Measurements from ENCODE around the gene SCAANT1.

The SCAANT1 gene

DNA sequence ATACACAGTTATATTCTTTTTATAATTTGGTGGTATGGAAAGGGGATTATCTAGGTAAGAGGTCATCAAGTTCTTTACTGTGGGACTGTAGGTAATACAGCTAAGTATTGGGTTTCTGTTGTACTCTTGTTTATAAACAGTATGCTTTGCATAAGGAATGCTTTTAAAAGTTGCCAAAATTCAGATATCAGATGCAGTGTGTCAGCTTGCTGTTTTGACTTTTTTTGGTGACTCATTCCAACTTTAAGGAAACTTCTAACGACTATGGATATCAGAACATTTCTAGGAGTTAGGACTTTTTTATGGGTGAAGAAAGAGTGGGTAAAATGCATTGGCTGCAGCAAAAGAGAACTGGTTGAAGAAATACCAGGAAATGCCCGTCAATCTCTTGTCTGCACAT lies 2.8 kb downstream of the SCAANT1 start:
- H2AFZ ChIP-seq, result no peak overlapping the region
- no peaks in the 10 kb centered on the region for H3K27me3 ChIP-seq (ENCODE audit: control insufficient read depth, insufficient read depth, low read length)
- no peak overlapping the region for H3K27ac ChIP-seq

GRCh38 chr3:63908776-63909175 lies 3.4 kb downstream of the SCAANT1 start:
- H3K27ac ChIP-seq, result no peak overlapping the region
- H3K27me3 ChIP-seq (ENCODE audit: control insufficient read depth, insufficient read depth, low read length), result no peaks in the 10 kb centered on the region
- H3K4me1 ChIP-seq, result peaks cover 4% of the 10 kb centered on the region
- peaks cover 9% of the 10 kb centered on the region for H3K79me2 ChIP-seq
- H2AFZ ChIP-seq, result no peak overlapping the region
- no peaks in the 10 kb centered on the region for H3K9me3 ChIP-seq (ENCODE audit: control insufficient read depth, low read length)
- no peak overlapping the region for H3K9ac ChIP-seq
- TF ChIP-seq, protein P1, sequence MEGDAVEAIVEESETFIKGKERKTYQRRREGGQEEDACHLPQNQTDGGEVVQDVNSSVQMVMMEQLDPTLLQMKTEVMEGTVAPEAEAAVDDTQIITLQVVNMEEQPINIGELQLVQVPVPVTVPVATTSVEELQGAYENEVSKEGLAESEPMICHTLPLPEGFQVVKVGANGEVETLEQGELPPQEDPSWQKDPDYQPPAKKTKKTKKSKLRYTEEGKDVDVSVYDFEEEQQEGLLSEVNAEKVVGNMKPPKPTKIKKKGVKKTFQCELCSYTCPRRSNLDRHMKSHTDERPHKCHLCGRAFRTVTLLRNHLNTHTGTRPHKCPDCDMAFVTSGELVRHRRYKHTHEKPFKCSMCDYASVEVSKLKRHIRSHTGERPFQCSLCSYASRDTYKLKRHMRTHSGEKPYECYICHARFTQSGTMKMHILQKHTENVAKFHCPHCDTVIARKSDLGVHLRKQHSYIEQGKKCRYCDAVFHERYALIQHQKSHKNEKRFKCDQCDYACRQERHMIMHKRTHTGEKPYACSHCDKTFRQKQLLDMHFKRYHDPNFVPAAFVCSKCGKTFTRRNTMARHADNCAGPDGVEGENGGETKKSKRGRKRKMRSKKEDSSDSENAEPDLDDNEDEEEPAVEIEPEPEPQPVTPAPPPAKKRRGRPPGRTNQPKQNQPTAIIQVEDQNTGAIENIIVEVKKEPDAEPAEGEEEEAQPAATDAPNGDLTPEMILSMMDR (IDR thresholded peaks at IDR 0.05), result no peak
- H3K36me3 ChIP-seq (ENCODE audit: control insufficient read depth, insufficient read depth, low read length), result no peaks in the 10 kb centered on the region
- no peak overlapping the region for H3K4me2 ChIP-seq (ENCODE audit: low read length)
- no peak overlapping the region for H3K4me3 ChIP-seq (ENCODE audit: low read depth, low read length)

More for the DNA sequence above, 2.8 kb downstream of the SCAANT1 start:
- Histone ChIP-seq H3K4me1 (peaks cover 11% of the 10 kb centered on the region), H3K4me2 (ENCODE audit: low read length) (no peak overlapping the region), H3K4me3 (ENCODE audit: low read depth, low read length) (no peak overlapping the region), H3K36me3 (ENCODE audit: control insufficient read depth, insufficient read depth, low read length) (no peaks in the 10 kb centered on the region), H3K9ac (no peak overlapping the region), H3K9me3 (ENCODE audit: control insufficient read depth, low read length) (no peaks in the 10 kb centered on the region), H3K79me2 (peaks cover 7% of the 10 kb centered on the region)
- TF ChIP-seq, protein P1 (IDR thresholded peaks at IDR 0.05), result no peak

DNA sequence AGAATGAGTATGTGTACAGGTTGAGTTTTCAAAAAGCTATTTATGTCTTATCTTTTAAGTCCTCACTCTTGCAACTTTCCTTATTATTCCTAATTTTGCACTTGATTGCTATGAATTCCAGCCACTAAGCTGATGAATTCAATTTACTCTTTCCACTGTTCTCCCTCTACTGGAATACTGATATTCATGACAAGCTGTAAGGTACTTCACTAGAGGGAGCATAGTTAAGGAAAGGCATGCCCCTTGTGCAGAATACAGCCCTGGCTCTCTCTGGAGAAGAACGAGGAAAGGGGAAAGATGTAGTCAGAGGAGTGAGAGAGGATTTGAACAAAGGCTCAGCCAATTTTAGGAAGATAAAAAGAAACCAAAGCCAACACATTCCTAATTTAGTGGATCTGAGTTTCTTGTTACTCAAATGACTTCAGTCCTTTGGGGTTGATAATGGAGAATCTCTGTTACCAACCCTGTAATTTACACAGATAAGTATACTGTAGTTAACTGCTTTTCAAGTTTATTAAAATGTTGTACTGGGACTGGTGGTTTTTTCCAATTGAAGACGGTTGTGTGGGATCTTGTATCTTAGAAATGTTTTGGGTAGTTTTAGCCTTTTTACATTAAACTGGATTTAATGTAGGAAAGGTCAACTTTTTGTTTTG lies 4.0 kb downstream of the SCAANT1 start:
- Histone ChIP-seq H3K4me2 (ENCODE audit: low read length) (no peak overlapping the region), H2AFZ (no peak overlapping the region), H3K4me1 (no peaks in the 10 kb centered on the region), H3K79me2 (peaks cover 9% of the 10 kb centered on the region), H3K27me3 (ENCODE audit: control insufficient read depth, insufficient read depth, low read length) (no peaks in the 10 kb centered on the region), H3K9ac (no peak overlapping the region), H3K36me3 (ENCODE audit: control insufficient read depth, insufficient read depth, low read length) (no peaks in the 10 kb centered on the region), H3K9me3 (ENCODE audit: control insufficient read depth, low read length) (no peaks in the 10 kb centered on the region), H3K27ac (no peak overlapping the region), H3K4me3 (ENCODE audit: low read depth, low read length) (no peak overlapping the region)
- TF ChIP-seq, protein P1 (IDR thresholded peaks at IDR 0.05), result no peak

DNA sequence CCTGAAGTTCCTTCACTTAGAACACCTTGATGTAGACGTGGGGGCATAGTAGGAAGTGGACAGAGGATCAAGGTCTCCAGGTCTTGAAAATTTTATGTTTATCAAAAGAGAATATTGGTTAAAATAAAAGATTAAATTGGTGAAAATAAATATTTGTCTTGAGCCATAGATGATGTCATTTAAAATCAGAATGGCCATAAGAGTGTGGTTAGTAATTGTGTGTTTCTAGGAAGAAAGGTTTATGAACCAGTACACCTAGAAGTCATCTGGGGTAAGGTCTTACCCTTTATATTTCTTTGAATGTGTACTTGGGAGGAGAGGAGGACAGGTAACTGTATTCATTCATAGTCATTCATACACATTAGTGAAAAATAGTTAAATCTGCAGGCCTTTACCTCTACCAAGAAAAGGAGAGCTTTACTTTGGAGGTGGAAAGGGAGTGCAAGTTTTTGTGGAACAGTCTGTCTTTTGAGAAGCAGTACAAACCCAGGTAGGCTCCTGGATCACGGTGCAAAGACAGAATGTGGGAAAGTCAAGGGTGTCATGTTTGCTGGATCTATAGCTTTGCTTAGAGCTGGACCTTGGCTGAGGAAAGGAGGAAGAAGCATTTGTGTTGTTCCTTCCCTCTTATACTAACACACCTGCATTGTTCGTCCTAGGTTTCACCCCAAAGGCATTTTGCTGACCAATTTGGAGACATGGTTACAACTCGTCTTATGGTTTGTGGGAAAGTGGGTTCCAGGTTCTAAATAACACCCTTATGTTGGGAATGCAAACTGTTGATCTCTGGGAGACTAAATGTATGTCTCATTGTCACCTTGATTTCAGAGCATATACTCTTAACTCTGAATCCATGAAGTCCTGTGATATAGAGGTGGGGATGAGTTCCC lies 6.2 kb downstream of the SCAANT1 start:
- Histone ChIP-seq H3K9me3 (ENCODE audit: control insufficient read depth, low read length) (no peaks in the 10 kb centered on the region), H2AFZ (no peak overlapping the region), H3K79me2 (peaks cover 19% of the 10 kb centered on the region), H3K27ac (no peak overlapping the region), H3K27me3 (ENCODE audit: control insufficient read depth, insufficient read depth, low read length) (no peaks in the 10 kb centered on the region), H3K9ac (no peak overlapping the region), H3K36me3 (ENCODE audit: control insufficient read depth, insufficient read depth, low read length) (no peaks in the 10 kb centered on the region), H3K4me1 (no peaks in the 10 kb centered on the region), H3K4me3 (ENCODE audit: low read depth, low read length) (no peak overlapping the region), H3K4me2 (ENCODE audit: low read length) (no peak overlapping the region)
- TF ChIP-seq, protein P1 (IDR thresholded peaks at IDR 0.05), result no peak

Data from parathyroid adenoma (tissue), 2 donors.